Stimulated activated CD8-positive, alpha-beta memory T cell treated with anti-CD3 and anti-CD28 coated beads, Interleukin-15, amount 100 ng/mL, for 48 hours (primary cell): ENCODE results near the gene CD36.

ENCODE experiments used
- DNase-seq, 2 donors: peaks; one replicate each; pipeline ENCODE4 v3.0.0-alpha.2; 2020; ENCODE audit warnings: low read depth in 2 of 2

CD36 gene

DNA sequence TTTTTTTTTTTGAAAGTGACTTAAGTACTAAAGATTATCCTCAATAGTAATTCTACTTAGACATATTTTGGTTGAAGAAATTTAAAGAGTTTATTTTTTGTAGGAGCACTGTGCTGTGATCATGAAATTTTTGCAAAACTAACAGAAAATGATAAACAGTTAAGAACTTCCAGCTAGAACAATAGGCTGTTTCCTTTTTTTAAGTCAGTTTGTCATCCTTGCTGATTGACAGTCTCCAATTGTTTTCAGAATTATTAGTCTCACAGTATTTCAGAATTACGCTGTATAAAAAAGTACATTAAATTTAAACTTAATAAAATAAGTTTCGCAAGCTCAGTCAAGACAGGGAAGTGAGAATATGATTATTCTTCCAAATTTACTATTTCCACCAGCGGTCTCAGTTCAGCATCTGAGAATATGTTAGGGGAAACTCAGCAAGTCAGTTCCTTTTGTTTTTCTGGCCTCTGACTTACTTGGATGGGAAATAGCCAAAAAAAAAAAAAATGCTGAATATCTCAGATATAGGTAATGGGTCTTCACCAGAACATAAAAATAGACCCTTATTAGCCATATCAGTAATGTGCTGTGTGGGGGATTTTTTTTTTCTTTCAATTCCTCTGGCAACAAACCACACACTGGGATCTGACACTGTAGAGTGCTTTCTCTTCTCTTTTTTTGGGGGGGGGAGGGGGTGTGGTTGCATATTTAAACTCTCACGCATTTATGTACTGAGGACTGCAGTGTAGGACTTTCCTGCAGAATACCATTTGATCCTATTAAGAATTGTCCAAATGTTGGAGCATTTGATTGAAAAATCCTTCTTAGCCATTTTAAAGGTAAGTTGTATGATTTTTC, at the start of gene CD36:
Gene CD36, plus strand, starts transcription at position 732 of the 855 bp plus-strand sequence. CDS start 8,099 bp downstream, outside the sequence.
- DNase-seq = no peak

GRCh38 chr7:80589631-80590030, 48.8 kb upstream of the CD36 start:
- DNase-seq = no peak

DNA sequence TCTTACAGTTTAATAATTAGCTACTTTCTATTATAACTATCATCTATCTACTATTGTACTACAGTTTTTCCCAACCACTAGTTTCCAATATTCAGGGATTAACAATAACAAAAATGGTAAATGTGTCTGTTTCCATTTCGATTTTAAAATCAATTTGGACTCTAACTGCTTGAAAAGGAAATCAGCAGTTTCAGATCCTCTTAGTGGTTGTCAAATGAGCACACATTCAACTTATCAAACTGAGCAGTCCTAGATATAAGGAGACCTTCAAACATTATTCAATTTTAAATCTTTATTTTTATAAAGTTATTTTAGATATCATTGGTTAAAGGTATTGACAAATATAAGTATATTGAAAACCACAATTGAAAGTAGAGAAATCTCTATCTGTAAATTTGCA, 46.8 kb upstream of the CD36 start:
- DNase-seq = no peak

DNA sequence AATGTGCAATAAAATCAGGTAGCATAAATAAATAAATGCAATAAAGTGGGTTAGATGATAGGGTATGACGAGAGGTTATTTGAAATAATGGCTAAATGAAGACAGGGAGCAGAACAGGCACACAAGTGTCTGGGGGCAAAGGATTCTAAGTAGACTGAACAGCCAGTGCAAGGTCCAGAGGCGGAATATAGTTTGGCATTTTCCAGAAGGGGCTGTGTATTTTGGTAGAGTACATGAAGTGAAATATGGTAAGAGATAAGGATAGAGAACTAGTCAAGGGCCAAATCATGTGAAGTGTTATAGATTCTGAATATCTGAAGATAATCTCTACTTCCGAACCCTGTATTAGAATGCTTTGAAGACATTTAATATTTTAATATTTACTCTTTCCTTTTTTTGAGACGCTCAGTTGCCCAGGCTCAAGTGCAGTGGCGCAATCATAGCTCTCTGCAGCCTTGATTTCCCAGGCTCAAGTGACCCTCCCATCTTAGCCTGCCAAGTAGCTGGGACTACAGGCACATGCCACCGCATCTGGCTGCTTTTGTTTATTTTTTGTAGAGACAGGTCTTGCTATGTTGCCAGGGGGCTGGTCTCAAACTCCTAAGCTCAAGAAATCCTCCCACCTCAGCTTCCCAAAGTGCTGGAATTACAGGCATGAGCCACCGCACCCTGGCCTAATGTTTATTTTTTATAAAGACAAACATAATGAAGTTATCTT, 44.4 kb upstream of the CD36 start:
- no peak for DNase-seq

- no peak for DNase-seq
Measured at GRCh38 chr7:80596933-80597517, 41.4 kb upstream of the CD36 start.

DNA sequence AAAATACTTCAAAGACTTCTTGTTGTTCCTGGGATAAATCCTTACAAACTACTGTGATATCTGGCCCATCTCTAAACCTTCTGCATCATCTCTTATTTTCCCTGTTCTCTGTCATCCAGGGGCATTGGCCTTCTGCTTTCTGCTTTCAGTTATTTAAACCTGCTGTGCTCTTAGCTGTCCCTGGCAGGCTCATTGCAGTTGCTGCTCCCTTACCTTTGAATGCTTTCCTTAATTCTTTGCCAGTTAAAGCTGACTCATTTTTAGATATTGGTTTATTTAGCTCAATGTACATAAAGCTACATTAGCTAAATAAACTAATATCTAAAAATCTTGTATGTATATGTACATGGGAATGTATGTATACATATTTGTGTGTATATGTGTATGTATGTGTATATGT, 40.6 kb upstream of the CD36 start:
- no peak for DNase-seq

- DNase-seq = no peak
Measured at GRCh38 chr7:80600046-80600445, 38.4 kb upstream of the CD36 start.

- no peak for DNase-seq
Measured at GRCh38 chr7:80601999-80602398, 36.4 kb upstream of the CD36 start.

GRCh38 chr7:80603940-80604339, 34.5 kb upstream of the CD36 start:
- no peak for DNase-seq

GRCh38 chr7:80604436-80604835, 34.0 kb upstream of the CD36 start:
- no peak for DNase-seq

DNA sequence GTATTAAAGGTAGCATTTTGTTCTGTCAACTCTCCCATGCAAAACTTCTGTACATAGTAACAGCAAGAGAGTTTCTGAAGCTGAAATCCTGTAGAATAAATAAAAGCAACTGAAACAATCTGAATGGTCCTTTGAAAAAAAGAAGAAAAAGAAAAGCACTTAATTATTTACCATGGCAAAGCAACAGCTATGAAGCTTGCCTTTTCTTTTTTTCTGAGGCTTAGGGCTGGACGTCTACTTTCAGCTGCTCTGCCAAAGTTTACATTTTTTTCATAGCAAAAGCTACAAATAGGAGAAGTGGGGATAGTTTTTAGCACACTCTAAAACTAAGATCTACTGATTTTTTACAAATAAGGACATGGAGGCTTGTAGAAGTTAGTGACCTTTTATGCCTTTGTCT, 31.3 kb upstream of the CD36 start:
- no peak for DNase-seq

GRCh38 chr7:80608336-80608735, 30.1 kb upstream of the CD36 start:
- no peak for DNase-seq

DNA sequence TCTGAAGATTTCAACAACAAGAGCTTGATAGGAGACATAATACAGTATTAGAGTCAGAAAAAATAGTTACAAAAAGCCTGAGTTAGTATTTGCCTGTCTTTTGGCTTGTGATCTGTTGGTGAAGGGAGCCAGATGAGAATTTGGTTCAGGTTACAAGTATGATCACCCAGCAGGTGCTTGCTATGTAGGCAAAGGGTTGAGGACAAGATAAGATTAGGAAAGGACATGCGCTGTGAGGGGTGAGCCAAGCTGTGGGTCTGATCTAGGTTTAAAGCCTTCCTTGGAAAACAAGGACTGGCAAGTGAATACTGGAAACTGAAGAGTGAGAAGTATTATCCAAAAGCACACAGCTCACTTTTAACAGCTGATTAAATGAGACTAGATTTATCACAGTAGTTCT, 28.7 kb upstream of the CD36 start:
- no peak for DNase-seq

DNA sequence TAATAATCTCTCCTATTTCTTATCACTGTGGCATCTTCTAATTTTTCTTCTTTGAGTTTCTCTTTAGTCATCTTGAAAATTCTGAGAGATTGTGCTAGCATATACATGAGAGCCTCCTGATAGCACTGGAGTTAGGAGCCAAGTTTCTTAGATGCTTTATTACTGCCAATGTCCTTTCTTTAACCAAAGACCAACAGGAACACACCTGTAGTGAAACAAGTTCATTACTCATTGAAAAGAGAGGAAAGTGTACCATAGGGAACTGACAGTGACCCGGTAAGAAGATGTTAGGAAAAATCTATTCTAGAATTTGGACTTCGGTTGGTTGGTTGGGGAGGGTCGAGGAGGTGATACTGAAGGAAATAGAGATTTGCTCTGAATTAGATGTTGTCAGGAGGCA, 27.1 kb upstream of the CD36 start:
- DNase-seq = no peak

DNA sequence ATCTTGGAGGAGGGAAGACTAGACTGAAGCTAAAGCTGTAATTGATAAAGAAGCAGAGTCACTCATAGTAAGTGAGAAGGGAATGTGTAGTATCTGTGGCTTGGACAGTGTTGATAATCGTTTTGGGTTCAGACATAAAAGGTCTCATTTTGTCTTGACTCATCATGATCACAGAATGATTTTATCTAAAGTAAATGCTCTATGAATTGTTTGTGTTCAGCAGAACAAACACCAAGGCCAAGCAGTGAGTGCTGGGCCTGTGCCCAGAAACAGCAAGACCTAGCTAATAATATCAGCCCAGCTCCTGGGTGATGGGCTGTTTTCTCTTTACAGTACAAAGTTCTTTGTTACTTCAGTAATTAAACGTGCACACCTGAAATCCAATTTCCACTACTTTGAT, 26.7 kb upstream of the CD36 start:
- DNase-seq = no peak

DNA sequence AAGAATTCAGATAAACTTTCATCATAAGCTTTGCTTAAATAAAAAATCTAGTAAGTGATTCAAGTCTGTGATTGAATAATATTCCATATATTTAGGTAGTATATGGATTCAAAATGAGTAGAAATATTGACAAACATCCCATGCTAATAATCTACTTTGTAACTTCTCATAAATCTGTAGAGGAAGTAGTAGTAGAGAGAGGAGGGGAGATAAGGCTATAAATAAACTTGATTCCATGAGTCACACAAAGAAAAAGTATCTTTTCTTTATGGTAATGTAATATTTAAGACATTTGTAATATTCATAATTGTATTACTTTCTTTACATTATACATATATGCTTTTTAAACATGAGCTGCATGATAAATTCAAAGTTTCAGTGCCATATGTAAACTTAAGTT, 25.6 kb upstream of the CD36 start:
- DNase-seq = no peak

- DNase-seq = no peak
Measured at GRCh38 chr7:80613519-80613918, 24.9 kb upstream of the CD36 start.

DNA sequence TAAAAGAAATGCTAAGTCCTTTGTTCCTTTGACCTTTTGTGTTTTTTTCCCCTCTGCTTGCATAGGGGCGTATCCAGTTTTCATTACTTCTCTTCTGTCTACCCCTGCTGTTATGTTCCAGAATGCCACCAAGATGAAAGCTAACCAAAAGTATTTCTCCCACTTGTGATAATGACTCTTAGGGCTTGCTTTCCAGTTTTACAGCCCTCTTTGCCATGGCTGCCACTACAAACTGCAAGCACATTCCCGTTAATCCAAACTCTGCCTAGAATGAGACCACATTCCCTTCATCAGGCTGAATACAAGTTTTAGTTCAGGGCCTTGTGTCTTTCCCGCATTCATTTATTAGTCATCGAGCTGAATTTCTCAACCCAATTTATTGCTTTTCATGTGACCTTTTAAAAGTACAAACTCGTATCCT, 23.6 kb upstream of the CD36 start:
- no peak for DNase-seq

DNA sequence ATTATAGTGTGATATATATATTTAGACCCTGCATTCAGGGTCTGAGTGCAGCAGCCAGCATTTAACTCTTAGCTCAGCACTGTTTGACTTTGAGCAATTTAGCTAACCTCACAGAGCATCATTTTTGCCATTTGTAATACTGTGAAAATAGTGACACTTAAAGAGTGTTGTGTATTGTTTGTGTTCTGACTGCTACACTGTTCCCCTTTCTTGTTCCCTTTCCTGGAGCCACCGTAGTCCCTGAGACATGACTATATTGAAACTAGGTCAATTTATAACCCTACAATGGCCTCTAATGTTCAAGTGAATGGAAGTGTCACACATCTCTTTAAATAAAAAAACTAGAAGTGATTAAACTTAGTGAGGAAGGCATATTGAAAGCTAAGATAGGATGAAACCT, 20.3 kb upstream of the CD36 start:
- no peak for DNase-seq

DNA sequence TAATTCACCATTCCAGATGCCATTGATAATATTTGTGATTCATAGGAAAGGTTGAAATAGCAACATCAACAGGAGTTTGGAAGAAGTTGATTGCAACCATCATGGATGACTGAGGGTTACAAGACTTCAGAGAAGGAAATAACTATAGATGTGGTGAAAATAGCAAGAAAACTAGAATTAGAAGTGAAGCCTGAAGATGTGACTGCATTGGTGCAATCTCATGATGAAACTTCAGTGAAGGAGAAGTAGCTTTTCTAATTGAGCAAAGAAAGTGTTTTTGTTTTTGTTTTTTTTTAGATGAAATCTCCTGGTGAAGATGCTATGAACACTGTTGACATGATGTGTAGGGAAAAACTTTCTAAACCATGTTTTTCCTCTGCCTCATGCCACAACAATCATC, 18.7 kb upstream of the CD36 start:
- DNase-seq = no peak

GRCh38 chr7:80622541-80622940, 15.9 kb upstream of the CD36 start:
- no peak for DNase-seq

DNA sequence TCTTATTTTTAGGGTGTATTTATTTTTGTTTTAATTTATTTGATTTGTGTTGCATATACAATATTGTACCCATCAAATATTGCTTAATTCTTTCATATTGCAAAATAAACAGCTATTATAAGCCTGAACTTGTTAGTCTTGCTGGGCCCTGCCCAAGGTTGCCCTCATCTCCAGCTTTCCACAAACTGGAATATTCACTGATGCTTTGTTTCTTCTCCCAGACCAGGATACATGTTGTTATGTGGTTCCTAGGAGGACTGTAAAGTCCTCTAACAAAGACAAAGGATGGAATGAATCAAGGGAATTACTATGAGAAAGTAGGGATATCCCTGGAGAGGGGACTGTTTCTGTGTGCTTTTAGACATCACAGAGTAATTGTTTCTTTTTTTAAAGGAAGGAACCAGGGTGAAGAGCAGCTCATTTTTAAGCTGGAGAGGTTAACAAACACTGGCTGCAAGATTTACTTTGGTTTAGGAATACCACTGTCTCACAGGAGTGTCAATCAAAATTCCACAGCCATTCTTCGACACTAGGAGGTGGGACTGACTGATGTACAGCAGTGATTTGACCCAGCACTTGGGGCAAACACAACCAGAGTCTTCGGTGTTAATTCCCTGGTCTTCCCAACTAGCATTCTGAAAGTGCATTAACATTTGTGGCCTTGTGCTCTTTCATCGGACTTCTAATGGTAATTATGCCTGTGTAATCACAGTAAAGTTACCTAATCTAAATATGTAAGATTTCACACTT, 14.8 kb upstream of the CD36 start:
- no peak for DNase-seq
